K562 (cell line): ENCODE measurements around the gene PPRC1. TPM values are rescaled to one million over a fixed set of nuclear protein-coding genes. Genes with fewer than 3 reads are reported as not detected.

ENCODE experiments used
- ATF1 ChIP-seq, 2 experiments: fragments of 450-650 bp in 1 of 2; IDR thresholded peaks; 2 replicates each; pipeline ENCODE4 v1.6.1; 2016; ENCODE audit warnings: missing compliant biosample characterization in 1 of 2, missing genetic modification characterization in 1 of 2
- DACH1 ChIP-seq: fragments of 450-650 bp; IDR thresholded peaks from 2 replicates; pipeline ENCODE4 v1.6.1; 2018; ENCODE audit not compliant: partially characterized antibody
- FOXJ3 ChIP-seq: sonication (generic); formaldehyde crosslinking; IDR thresholded peaks from 2 replicates; pipeline ENCODE4 v1.4.0; 2020; ENCODE audit warnings: mild to moderate bottlenecking, missing genetic modification reagents
- HMGN3 ChIP-seq: IDR thresholded peaks from 2 replicates; pipeline ENCODE4 v1.6.1; 2011; ENCODE audit warnings: borderline replicate concordance, low read depth, mild to moderate bottlenecking, mixed read lengths, low read length; ENCODE audit not compliant: insufficient read length; ENCODE audit errors: extremely low read depth
- MAX ChIP-seq: sonication (generic); formaldehyde crosslinking; IDR thresholded peaks from 2 replicates; pipeline ENCODE4 v1.9.0; 2022; ENCODE audit warnings: mild to moderate bottlenecking, missing genetic modification reagents
- MAZ ChIP-seq, 2 experiments: fragments of 450-650 bp in 1 of 2; sonication (generic) in 1 of 2; formaldehyde crosslinking; IDR thresholded peaks in 1 of 2; conservative IDR thresholded peaks in 1 of 2; 2 replicates each; pipeline versions ENCODE4 v1.4.0 to v1.5.0; 2020; ENCODE audit warnings: mild to moderate bottlenecking in 1 of 2, missing genetic modification reagents in 1 of 2
- MCM5 ChIP-seq: fragments of 450-650 bp; IDR thresholded peaks from 2 replicates; pipeline ENCODE4 v1.6.1; 2016; ENCODE audit warnings: low read depth
- NCOR1 ChIP-seq: fragments of 450-650 bp; IDR thresholded peaks from 2 replicates; pipeline ENCODE4 v1.6.1; 2016; ENCODE audit warnings: mild to moderate bottlenecking, moderate library complexity
- NONO ChIP-seq, 2 experiments: fragments of 200-400 bp in 1 of 2; fragments of 450-650 bp in 1 of 2; formaldehyde crosslinking in 1 of 2; IDR thresholded peaks; 2 replicates each; pipeline ENCODE4 v1.6.1; 2017; ENCODE audit warnings: low read depth in 2 of 2, mild to moderate bottlenecking in 2 of 2, moderate library complexity in 2 of 2, low read length in 1 of 2
- PKNOX1 ChIP-seq: fragments of 450-650 bp; IDR thresholded peaks from 2 replicates; pipeline ENCODE4 v1.6.1; 2016
- POLR2A ChIP-seq: fragments of 450-650 bp; conservative IDR thresholded peaks from 2 replicates; pipeline ENCODE4 v1.6.1; 2016
- RBBP5 ChIP-seq: fragments of 200-600 bp; sonication (generic); IDR thresholded peaks from 2 replicates; pipeline ENCODE4 v1.6.1; 2012; ENCODE audit warnings: borderline replicate concordance, mild to moderate bottlenecking, low read length, control low read depth, inconsistent platforms; ENCODE audit not compliant: insufficient read depth, poor library complexity, severe bottlenecking
- TCF7 ChIP-seq: sonication (generic); IDR thresholded peaks from 2 replicates; pipeline ENCODE4 v1.6.1; 2016; ENCODE audit warnings: antibody characterized with exemption, borderline replicate concordance
- THAP12 ChIP-seq: fragments of 250-450 bp; sonication (Bioruptor Pico); IDR thresholded peaks from 2 replicates; pipeline ENCODE4 v1.9.0; 2021; ENCODE audit warnings: mild to moderate bottlenecking, inconsistent platforms
- ZBTB2 ChIP-seq: fragments of 450-650 bp; IDR thresholded peaks from 2 replicates; pipeline ENCODE4 v1.6.1; 2016; ENCODE audit warnings: antibody characterized with exemption
- ZNF133 ChIP-seq: fragments of 250-450 bp; sonication (Bioruptor Pico); IDR thresholded peaks from 2 replicates; pipeline ENCODE4 v1.4.0; 2020; ENCODE audit warnings: mild to moderate bottlenecking
- ZNF311 ChIP-seq: fragments of 250-450 bp; sonication (Bioruptor Pico); IDR thresholded peaks from 2 replicates; pipeline ENCODE4 v1.4.0; 2020; ENCODE audit warnings: mild to moderate bottlenecking, moderate library complexity
- ZNF586 ChIP-seq: fragments of 450-650 bp; formaldehyde crosslinking; conservative IDR thresholded peaks from 2 replicates; pipeline ENCODE4 v1.4.0; 2020; ENCODE audit warnings: mild to moderate bottlenecking, moderate library complexity
- ZNF639 ChIP-seq, 2 experiments: fragments of 200-800 bp in 1 of 2; sonication (Bioruptor generic) in 1 of 2; sonication (generic) in 1 of 2; formaldehyde crosslinking in 1 of 2; IDR thresholded peaks in 1 of 2; conservative IDR thresholded peaks in 1 of 2; 2 replicates each; pipeline versions ENCODE4 v1.5.0 to v1.6.1; 2016 to 2020; ENCODE audit warnings: missing compliant biosample characterization in 1 of 2, missing genetic modification characterization in 1 of 2, missing genetic modification reagents in 1 of 2
- ZNF644 ChIP-seq: fragments of 200-800 bp; sonication (Bioruptor generic); IDR thresholded peaks from 2 replicates; pipeline ENCODE4 v1.6.1; 2016; ENCODE audit warnings: low read depth, missing genetic modification characterization, missing compliant biosample characterization
- polyA plus RNA-seq, 8 experiments: library from polyadenylated mRNA; depleted of rRNA in 4 of 8; stranded (reverse) in 5 of 8; unstranded in 3 of 8; fragments of >200 nt; fragmentation: Nextera tagmentation in 2 of 8; fragmentation: Illumina TruSeq in 1 of 8; extraction: Ambion mirVana in 2 of 8; extraction: Trizol in 1 of 8; gene quantifications; 2 replicates each; pipeline versions ENCODE4 v1.2.1 to v1.2.3, GENCODE V29; 2011 to 2014; ENCODE audit warnings: inconsistent platforms in 1 of 8, missing spikeins in 1 of 8
- total RNA-seq, 7 experiments: library from RNA; depleted of rRNA in 6 of 7; stranded (reverse); fragments of >200 nt in 6 of 7; fragmentation: Illumina TruSeq in 2 of 7; extraction: Trizol in 2 of 7; gene quantifications; 2 replicates each; pipeline versions ENCODE4 v1.2.1 to v1.2.3, GENCODE V29; 2011 to 2021; ENCODE audit warnings: low replicate concordance in 1 of 7

PPRC1 gene
- total and polyA plus RNA-seq, 9 of the 15 experiments (the other 6 are each of a cell fraction or from before 2014, with no cell fraction given) = 8.5 to 47.1 (median 16.2) TPM

GRCh38 chr10:102120142-102120990, 12.5 kb upstream of the PPRC1 start, which contains the start of gene LDB1 (continued):
- TF ChIP-seq ZNF311 (CRISPR knock-in tag) = no peak
- TF ChIP-seq FOXJ3 = no peak
- peak; percentile 2 for TF ChIP-seq RBBP5
- TF ChIP-seq NONO (IDR thresholded peaks at IDR 0.05; ENCODE audit: low read depth in 2 of 2, low read length in 1 of 2) = 0 out of 4 replicates have a peak, but pooled peaks have one; percentile 20 to 51
- no peak for TF ChIP-seq TCF7
- TF ChIP-seq ZNF644 (tag) = no peak
- TF ChIP-seq HMGN3 = peak; percentile 77
- no peak for TF ChIP-seq PKNOX1
- 0 out of 2 replicates have a peak, but pooled peaks have one; percentile 17 for TF ChIP-seq MAX (CRISPR knock-in tag)
- TF ChIP-seq ZNF586 (CRISPR knock-in tag) = no peak
- TF ChIP-seq ZBTB2 = no peak
- TF ChIP-seq POLR2A = peak; percentile 68
- no peak for TF ChIP-seq ATF1 (CRISPR knock-in tag; IDR thresholded peaks at IDR 0.05)
- peak; percentile 74 for TF ChIP-seq ATF1 (tag; IDR thresholded peaks at IDR 0.05)
- TF ChIP-seq MCM5 = no peak
- peak in 1 of 2 experiments; percentile 39; a peak in 2 of 4 replicates for TF ChIP-seq ZNF639 (CRISPR knock-in tag; conservative IDR thresholded peaks at IDR 0.05 in 1 of 2, IDR thresholded peaks at IDR 0.05 in 1 of 2)
- TF ChIP-seq DACH1 = no peak
- TF ChIP-seq THAP12 (CRISPR knock-in tag) = 0 out of 2 replicates have a peak, but pooled peaks have one; percentile 17
- 0 out of 2 replicates have a peak, but pooled peaks have one; percentile 17 for TF ChIP-seq NCOR1
- TF ChIP-seq ZNF133 (CRISPR knock-in tag) = no peak
- TF ChIP-seq MAZ (CRISPR knock-in tag; conservative IDR thresholded peaks at IDR 0.05 in 1 of 2, IDR thresholded peaks at IDR 0.05 in 1 of 2) = peak; percentile 49 to 80; a peak in 2 of 4 replicates
